Inferior parietal cortex (tissue), 1 donor: ENCODE results near the gene FABP2.
"Not testable (repeated sequence)": the region's sequence is repeated elsewhere in the genome, so short reads cannot be mapped to it uniquely, and the experiment has no call there.

Experiments used
- DNase-seq: peaks from one replicate; pipeline ENCODE4 v3.0.0-alpha.2; 2016; ENCODE audit errors: extremely low spot score

Gene FABP2

DNA sequence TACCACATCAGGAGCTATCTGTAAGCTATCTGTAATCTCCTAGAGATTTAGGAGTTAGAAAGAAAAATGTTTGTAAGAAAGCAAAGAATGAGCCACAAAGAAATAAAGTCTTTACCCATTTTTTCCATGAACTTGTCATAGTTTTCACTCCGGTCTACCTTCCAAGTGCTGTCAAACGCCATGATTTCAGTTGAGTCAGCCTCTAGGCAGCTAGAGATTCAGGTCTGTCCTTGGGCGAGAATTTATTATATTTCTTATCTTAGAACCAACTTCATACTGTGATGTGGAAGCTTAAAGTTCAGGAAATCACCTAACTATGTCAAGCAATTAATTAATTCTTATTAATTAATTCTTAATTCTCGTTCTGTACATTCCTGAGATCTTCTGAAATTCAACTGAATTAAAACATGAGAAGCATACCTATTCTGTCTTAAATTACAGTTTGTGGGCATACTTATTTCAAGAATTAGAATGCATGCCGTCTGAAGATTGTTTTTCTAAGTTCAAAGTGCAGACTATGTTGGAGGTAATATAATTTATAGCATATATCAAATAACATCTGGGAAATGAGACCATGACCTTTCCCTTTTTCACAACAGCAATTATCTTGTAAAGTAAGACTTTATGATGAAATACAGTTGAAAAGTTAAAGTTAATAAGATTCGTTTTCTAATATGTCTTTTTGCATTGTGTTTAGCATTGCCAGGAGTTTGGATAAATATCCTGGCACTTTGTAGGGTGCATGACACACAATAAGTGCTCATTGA is at the start of gene FABP2:
Gene FABP2 (minus strand): TSS at position 218 of the 767 bp plus-strand sequence. CDS start 36 bp downstream, at position 182.
- no peak for DNase-seq

DNA sequence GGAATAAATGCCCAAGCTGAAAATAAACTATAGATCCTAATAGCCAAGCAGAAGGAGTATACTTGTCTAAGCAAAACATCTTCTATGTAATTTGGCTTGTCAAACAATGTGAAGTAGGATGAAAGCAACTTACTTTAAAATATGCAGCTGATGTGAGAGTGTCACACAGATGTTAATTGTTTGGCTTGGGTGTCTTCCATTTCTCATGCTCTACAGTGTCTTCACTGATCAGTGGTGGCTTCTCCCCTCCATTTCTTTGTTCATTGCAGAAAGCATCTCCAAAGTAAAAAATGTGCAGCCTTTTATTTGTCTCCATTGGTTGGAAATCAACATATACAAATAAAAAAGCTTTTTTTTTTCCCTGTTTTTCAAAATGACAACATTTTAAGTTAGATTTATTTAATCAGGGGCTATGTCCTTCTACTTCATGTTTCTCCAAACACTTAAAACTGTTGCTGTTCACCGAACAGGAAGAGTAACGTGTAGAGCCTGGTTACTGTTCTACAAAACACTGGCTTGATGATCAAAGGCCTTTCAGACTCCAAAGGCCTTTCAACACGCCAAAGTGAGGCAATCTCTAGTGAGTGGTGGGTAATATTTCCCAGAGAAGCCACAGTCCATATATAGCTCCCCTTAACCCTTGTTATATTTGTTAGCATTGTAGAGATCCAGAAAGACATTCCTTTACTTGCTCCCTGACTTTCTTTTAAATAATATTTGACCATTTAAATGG is 49.2 kb upstream of the FABP2 start:
- not testable (repeated sequence) for DNase-seq

DNA sequence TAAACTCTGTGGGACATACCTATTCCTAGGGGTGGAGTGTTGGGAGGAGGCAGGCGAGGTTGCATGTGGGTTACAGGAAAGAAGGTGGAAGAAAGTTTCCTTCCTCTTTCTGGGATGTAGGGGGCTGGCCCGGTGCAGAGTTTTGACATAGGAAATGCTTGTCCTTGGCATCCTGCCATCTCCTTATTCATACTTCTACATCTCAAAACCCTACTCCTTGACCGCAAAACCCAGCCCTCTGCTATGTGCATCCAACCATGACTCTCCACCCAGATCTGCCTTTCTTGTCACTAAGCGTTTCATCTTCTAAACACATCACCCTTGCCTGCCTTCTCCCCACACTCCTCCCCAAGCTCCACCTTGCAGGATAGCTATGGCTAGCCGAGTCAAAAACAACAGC is 48.5 kb upstream of the FABP2 start:
- not testable (repeated sequence) for DNase-seq

DNA sequence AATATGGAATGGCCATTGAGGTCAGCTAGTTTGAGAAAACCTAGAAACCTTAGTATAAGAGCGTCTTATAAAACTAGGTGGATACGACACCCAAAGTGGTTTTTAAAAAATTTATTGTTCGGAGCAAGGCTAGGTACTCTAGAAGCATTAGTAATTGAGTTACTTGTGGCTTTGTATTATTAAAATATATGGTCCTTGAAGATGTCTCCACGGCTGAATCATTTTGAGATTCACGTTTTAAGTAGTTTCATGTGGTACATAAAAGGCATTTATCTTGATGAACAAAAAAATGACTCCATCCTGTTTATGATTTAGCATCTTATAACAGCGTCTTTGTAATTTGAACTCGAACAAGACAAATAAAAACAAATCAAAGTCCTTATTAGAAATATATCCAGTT is 44.9 kb upstream of the FABP2 start:
- not testable (repeated sequence) for DNase-seq

DNA sequence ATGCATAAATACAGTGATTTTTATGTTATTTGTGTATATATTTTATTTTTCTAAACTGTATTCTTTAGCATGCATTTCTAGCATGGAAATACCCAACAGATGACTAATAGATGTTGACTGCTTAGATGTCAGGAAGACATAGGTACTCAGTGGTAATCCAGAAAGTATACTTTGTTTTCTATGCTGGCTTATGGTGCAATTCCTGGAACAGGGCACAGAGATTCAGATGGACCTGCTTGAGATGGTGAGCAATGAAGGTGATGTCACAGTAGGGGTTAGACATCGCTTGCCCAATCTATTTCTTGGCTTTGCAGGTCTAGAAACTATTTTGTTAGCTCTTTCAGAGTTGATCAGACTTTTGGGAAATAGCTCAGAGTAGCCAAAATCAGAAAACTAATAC is 42.3 kb upstream of the FABP2 start:
- not testable (repeated sequence) for DNase-seq

DNA sequence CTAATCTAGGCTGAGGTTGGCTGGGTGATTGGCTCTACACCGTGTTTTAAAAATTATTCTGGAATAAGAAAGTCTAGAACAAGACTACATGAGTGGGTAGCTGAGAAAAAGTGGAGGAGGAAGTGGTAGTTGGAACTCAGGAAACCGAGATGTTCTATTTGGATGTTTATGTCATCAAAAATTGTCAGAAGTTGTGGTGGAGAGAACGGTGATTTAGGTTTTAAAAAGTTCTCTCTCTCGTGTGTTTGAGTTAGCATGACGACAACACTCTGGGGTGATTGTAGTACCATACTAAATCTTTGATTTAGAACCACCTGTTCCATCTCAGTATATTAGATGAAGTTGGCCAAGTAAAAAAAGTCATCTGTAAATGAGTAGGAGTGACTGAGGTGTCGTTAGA is 41.4 kb upstream of the FABP2 start:
- DNase-seq: peak; percentile 5

DNA sequence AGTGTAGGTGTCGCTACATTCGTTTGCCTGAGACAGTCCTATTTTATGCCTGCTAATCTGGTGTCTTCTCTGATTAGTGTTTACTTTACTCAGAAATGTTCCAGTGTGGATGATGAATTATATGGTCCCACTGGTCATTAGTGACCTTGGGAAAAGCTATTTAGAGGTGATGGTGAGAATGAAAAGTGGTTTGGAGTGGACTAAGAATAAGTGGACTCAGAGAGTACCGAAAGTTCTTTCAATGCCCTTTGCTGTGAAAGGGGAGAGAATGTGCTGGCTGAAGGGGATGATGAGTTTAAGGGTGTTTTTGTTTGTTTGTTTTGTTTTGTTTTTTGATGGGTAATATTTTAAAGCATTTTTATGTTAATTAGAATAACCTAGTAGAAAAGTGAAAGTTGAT is 40.5 kb upstream of the FABP2 start:
- not testable (repeated sequence) for DNase-seq

DNA sequence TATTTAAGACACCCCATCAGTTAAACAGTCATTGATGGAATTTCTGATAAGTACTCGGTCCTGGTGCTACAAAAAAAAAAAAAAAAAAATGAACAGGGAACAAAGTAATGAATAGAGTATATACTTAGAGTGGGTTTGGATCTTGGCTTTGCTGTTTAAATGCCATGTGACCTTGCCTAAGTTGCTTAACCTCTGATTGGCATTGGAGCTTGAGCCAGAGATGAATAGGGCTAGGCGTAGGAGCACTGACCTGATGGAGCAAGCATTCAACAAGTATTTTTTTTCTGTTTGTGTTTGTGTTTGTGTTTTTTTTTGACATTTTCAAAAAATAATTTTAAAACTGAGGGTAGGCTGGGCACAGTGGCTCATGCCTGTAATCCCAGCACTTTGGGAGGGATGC is 37.9 kb upstream of the FABP2 start:
- not testable (repeated sequence) for DNase-seq

DNA sequence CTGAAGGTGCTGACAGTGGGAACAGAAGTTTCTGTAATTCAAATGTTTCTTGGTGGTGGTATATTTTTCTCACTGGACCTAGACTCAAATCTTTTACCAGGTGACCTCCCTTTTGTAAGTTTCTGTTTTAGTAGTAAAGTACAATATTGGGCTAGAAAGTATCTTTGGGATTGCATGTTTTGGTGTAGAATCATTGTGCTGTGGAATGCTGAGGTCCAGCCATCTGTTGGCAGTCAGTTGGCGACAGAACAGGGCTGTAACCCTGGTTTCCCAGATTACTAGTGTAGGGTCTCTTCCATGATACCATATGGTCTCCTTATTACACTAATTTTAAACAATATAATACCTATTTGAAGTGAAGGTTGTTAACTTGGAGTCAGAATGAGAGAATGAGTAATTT is 34.9 kb upstream of the FABP2 start:
- not testable (repeated sequence) for DNase-seq

DNA sequence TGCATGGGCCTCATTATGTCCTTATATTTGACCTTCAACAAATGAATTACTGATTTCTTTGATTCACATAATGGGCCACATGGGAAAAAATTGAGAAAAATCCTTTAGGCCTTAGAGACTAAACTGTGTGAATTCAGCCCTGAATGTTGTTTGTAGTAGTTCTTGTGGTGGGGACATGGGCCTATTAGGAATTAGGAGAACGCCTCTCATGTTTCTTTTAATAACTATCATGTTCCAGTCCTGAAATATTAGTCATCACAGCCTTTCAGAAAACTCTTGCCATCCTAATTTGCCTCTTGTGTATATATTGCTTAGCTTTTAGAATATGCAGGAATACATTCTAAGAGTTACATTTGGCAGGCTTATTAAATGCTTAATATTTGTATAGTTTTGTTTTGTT is 34.1 kb upstream of the FABP2 start:
- not testable (repeated sequence) for DNase-seq

DNA sequence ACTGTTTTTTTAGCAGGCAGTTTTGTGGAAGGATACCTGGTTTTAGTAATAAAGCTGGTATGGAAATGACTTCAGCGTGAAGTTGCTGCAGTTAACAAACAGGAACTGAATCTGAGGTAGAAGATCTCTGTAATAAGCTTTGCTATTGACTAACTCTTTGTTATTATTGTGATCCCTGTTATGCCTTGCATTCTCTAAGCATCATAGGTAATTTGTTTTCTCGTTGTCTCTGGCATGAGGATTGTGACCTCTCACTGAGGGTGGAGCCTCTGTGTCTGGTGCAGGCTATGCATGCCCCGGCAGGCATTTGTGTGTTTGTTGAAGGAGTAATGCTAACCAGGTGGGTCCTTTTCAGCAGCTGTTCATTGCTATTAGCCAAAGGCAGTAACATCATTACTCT is 31.4 kb upstream of the FABP2 start:
- DNase-seq: not testable (repeated sequence)

DNA sequence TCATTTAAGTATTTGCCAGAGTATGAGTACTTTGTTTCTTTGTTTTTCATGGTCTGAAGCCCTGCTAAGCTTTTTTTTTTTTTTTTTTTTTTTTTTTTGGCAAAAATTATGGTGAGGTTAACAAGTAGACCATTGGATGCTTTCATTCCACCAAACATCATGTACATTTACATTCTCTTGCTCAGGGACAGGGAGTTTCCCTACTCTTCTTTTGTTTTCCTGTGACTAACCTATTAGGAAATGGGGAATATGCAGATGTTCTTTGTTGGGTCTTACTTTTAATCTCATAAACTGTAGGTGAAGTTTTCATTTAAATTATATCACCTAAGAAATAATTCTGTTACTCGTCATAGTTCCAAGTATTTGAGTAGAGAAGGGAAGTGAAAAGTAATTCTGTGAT is 26.2 kb upstream of the FABP2 start:
- not testable (repeated sequence) for DNase-seq

DNA sequence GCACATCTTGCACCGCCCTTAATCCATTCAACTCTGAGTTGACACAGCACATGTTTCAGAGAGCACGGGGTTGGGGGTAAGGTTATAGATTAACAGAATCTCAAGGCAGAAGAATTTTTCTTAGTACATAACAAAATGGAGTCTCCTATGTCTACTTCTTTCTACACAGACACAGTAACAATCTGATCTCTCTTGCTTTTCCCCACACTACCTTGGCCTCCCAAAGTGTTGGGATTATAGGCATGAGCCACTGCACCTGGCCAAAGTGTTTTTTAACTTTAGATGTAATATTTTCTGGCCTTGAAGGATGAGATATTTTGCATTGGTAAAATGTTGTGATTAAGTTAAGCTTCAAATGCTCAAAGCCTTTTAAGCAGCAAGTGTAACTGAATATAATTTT is 21.4 kb upstream of the FABP2 start:
- DNase-seq: not testable (repeated sequence)

DNA sequence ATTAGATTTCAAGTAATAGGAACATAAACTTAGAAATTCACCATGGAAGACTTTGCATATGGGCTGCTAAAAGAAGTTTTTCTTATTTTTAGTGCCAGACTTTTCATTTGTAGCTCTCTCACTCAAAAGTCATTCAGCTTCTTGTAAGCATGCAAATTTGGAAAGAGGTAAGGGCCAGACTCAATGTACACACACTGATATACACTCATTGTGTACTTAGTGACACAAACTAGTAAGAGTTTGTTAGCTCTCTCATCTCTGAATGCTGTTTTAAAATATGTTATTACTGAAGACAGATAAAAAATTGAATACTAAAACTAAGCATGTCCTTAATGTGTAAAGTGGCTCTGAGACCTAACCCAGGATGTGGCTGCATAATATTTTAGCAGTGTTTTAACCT is 18.0 kb upstream of the FABP2 start:
- not testable (repeated sequence) for DNase-seq

DNA sequence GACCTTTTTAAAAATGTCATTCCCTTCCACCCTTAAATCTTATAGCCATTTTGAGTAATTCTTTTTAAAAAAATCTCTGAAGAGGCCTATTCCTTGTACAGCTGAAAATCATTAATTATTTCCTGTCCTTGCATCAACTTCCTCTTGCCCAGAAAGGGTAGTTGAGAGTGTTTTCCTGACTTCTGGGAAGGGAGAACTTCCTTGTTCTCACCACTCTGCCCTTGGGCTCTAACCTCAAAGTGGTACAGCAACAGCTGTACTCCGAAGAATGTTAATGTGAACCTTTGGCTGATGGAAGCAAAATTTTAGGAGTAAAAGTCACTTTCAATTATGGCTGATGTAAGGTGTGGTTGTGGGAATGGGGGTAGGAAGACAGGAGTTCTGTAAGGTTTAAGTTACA is 15.1 kb upstream of the FABP2 start:
- no peak for DNase-seq

DNA sequence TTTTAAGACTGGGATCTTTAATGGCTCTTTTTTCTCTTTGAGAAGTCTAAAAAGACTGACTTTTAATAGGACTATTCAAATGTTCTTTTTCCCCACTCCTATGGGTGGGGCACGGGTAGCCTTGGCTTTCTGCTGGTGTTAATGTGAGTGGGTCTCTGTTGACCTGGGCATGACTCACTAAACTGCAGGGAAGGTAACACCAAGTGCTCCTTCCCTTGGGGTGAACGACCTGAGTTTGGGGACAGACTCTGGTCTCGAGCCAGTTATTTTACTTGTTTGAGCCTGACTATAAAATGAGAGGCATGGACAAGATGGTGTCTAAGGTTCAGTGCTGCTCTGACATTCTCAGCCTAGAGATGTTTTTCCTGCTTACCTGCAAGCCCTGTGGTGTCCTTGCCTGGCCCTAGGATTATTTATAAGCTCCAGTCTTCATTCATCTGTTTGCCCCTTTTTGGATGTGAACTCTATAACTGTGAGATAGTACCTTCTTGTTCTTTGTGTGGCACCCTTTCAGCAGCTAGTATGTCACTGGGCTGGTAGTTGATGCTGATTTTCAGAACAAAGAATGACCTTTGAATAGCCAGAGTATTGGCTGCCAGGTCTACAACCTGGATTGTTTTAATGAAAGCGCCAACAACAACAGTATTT is 14.5 kb upstream of the FABP2 start:
- DNase-seq: not testable (repeated sequence)

DNA sequence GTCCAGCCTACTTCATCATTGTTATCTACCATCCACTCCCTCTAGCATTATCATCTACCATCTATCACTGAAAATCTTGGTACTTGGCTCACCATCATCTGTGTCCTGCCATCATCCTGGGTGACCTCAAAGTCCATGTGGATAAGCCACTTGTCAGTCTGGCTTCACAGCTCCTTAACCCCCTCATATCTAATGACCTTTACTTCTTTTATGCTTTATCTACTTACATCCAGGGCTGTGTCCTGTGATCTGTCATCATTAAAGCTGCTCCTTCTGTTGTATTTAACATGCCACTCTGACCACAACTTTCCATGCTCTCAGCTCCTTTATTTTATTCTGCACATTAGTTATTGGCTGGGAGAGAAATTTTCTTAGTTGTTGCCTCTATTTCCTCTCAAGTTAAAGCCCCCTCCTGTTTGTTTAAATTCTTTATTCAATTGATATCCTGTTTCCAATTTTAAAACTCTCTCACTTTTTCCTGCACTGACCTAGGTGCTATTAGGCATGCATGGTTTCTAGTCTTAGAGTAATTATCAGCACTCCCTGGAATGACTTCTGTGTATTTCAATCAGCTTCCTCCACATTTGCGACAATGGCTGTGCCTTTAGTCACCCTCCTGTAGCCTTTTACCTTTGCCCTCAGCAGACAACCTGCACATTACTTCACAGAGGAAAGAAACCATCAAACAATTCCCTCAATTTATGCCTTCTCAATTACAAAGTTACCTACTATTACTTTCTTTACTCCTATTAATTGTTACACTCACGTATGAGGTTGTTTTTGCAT is 8.1 kb upstream of the FABP2 start:
- DNase-seq: no peak

DNA sequence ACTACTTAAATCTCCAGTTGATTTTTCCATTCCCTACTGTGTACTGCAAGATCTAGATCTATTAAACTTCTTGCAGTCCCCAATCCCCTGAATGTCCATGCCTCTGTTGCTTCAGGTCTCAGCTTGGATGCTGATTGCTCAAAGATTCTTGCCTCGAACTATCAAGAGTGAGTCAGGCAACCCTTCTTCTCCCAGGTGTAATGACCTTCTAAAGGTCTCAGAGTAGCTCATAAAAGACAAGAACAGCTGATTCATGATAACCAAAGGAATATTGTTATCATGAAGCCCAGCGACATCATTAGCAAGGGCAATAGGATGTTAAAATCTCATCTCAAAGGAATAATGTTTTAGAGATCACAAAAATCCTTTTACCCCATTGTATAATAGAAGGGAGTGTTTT is 6.8 kb upstream of the FABP2 start:
- no peak for DNase-seq

DNA sequence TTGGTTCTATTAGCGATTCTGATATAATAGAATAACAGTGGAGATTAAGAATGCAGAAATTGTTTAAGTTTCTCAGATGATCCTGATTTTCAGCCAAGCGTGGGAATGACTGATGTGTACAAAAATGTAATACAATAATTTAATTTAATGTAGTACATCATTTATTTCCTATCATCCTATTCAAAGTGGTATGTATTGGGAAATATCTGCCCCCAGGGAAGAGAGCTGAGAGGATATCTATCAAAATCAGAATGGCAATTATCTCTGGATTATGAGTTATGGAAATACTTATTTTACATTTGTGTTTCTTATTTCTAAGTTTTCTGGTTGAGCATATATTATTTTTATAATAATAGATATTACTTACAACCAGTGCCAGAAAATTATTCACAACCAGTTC is 3.9 kb downstream of the FABP2 start:
- DNase-seq: no peak

DNA sequence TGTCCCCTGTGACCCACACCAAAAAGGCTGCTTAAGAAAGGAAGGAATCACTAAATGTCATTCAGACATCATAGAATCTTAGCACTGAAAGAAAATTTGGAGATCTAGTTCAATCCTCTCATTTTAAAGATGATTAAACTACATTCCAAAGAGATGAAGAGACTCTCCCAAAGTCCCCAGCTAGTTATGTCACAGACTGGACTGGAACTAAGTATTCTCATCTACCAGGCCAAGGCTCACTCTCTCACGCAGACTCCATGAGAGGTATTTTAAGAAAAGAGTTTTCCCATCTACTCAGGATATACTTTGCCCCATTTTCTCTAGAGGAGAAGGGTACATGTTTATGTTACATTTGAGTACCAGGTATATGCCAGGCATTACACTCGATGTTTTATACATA is 6.9 kb downstream of the FABP2 start:
- DNase-seq: no peak

DNA sequence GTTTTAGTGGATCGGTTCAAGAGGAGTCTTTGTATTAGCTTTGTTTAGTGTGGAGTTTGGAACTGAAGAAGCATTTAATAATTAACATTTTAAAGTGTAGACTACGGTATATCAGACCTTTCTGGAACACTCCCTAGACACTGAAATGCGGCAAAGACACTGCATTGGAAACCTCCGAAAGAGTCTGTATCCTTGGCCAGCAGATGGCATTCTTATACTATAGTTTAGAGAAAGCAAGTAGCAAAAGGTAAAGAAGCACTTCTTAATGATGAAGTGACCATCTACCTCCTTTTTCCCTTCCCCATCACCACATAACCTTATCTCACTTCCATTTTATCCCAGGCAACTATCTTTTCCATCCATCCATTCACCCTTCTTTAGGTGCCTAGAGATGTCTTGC is 7.6 kb downstream of the FABP2 start:
- peak; percentile 73 for DNase-seq

DNA sequence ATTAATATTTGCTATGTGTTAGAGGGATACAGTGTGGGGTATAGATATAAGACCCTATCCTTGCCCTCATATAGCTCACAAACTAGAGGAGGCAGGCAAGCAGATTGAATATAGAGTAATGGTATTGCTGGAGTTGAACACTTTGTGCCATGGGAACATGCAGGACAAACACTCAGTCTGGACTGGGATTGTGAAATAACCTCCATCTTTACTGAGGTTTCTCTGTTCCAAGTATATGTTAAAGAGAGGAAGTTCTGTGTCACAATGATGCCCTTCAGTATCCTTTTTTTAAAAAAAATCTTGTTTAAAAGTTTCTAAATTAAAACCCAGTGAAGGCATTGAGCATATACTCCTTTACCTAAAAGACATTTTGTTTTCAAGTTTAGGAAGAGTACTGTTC is 8.7 kb downstream of the FABP2 start:
- no peak for DNase-seq
